C4-2B (cell line): ENCODE measurements around the gene STAG1.

Experiments used
- CTCF ChIP-seq: fragments of 450-650 bp; conservative IDR thresholded peaks from 2 replicates; pipeline ENCODE4 v1.5.1; 2017; ENCODE audit warnings: mild to moderate bottlenecking
- ZFX ChIP-seq: fragments of 450-650 bp; IDR thresholded peaks from 2 replicates; pipeline ENCODE4 v1.6.1; 2017

GRCh38 chr3:136456196-136456595 lies 296.0 kb downstream of the STAG1 start:
- TF ChIP-seq CTCF: no peak
- no peak for TF ChIP-seq ZFX
